ENCODE measurements around the gene ADAM12. TPM values are rescaled to one million over a fixed set of nuclear protein-coding genes. Genes with fewer than 3 reads are reported as not detected.

Gene ADAM12
- total and polyA plus RNA-seq, 10 of the 15 experiments (the other 5 are each of a cell fraction or from before 2014, with no cell fraction given) = under 0.01 to 0.62 (median 0.04) TPM; not detected in 5

DNA sequence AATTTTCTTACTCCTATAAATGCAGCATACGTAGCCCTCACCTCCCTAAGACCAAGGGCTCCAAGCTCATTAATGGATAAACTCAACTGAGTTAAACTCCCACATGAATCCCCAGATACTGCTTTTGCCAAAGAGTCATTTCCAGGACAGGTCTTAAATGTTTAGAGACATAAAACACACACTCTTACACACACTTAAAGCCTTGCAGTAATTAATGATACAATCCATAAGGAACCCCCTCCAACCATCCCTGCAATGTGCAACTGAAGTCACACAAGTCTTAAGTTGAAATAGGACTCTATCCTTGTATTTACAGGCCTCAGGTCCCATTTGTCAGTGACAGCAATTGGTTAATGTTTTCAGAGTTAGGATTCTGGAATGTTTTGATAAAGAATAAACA, 297.8 kb downstream of the ADAM12 start (continued):
- TF ChIP-seq CUX1 (IDR thresholded peaks at IDR 0.05; ENCODE audit: insufficient replicate concordance, low read depth, low read length) (no peak), POU2F2 (IDR thresholded peaks at IDR 0.05; ENCODE audit: borderline replicate concordance, low read depth, low read length) (no peak)

DNA sequence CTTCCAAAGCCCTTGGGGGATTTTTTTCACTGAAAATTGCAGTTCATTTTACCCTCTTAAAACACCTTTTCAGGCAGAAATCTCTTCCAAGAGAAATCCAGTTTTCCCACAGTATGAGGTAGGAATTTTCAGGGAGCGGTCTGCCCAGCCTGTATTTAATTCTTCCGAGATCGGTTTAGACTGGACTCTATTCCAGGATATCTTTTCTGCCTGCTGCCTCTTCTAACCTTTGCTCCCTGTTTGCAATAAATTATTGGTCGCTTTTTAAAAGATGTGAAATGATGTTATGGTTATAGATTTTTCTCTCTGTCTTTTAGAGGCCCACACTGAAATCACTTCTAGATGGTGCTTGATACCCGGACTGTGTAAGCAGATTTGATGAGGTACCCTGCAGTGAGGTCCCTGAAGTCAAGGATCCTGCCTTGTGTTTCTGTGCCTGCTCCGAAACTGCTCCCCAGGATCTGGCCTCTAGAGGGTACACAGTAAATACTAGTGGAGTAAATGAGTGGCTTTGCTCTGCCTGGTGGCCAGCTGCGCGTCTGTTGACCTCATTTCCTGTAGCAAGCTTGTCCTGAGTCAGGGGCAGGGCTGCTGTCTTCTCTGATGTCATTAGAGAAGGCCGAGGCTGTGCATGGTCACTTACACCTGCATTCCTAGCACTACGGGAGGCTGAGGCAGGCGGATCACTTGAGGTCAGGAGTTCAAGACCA, 300.3 kb downstream of the ADAM12 start:
- no peak for ATAC-seq
- BruUV-seq (replicated peaks) = no TSS peak
- intact Hi-C loops (cut with micrococcal nuclease; ENCODE audit: unreplicated experiment) (no loop called here), in situ Hi-C loops (cut with MboI) (no loop called here)
- DNase-seq (ENCODE audit: low read depth, low spot score) = no peak
- H3K27ac ChIP-seq (ENCODE audit: control insufficient read depth, insufficient read depth) = no peak overlapping the region
- no peak overlapping the region for H3K4me2 ChIP-seq (ENCODE audit: control insufficient read depth, insufficient read depth)
- RAD21 ChIA-PET (ENCODE audit: unreplicated experiment) = no interaction called here
- 26% methylated on average over 11 of the region's 11 CpGs for WGBS (ENCODE audit: insufficient coverage, insufficient replicate concordance, low lambda C conversion rate, missing lambda C conversion rate)
- H3K36me3 ChIP-seq (ENCODE audit: control insufficient read depth in 2 of 2, insufficient read depth in 2 of 2, low read length in 1 of 2) = no peaks in the 10 kb centered on the region
- CTCF ChIA-PET = no interaction called here
- H3K79me2 ChIP-seq (ENCODE audit: control insufficient read depth, insufficient read depth, low read length) = no peaks in the 10 kb centered on the region
- H3K4me1 ChIP-seq (ENCODE audit: control insufficient read depth, insufficient read depth, low read length) = no peaks in the 10 kb centered on the region
- POLR2A ChIA-PET = no interaction called here
- H3K4me3 ChIP-seq = no peak overlapping the region
- no peaks in the 10 kb centered on the region for H3K9me3 ChIP-seq (replicated peaks; ENCODE audit: control insufficient read depth, insufficient read depth, low read length)
- no peaks in the 10 kb centered on the region for H4K20me1 ChIP-seq (ENCODE audit: control insufficient read depth, insufficient read depth)
- no peaks in the 10 kb centered on the region; a peak in 1 of 4 replicates for H3K27me3 ChIP-seq (replicated peaks in 1 of 2; ENCODE audit: control insufficient read depth in 2 of 2, insufficient read depth in 2 of 2, low read length in 1 of 2)
- no peak for FAIRE-seq
- SMC1A ChIA-PET (ENCODE audit: uncharacterized antibody, unreplicated experiment) = no interaction called here
- no peak overlapping the region for H3K9ac ChIP-seq (ENCODE audit: control insufficient read depth, insufficient read depth, low read length)
- no peak overlapping the region for H2AFZ ChIP-seq (ENCODE audit: control insufficient read depth, low read depth, low read length)
- TF ChIP-seq ASH2L (IDR thresholded peaks at IDR 0.05; ENCODE audit: borderline replicate concordance, low read depth) = no peak
- TF ChIP-seq CHD1 (IDR thresholded peaks at IDR 0.05; ENCODE audit: low read depth, low read length) = no peak
- TF ChIP-seq SMARCA5 (IDR thresholded peaks at IDR 0.05) = no peak
- TF ChIP-seq YBX1 (IDR thresholded peaks at IDR 0.05) = no peak
- no peak for TF ChIP-seq GATAD2B (conservative IDR thresholded peaks at IDR 0.05; ENCODE audit: low read depth)
- TF ChIP-seq, protein P1, sequence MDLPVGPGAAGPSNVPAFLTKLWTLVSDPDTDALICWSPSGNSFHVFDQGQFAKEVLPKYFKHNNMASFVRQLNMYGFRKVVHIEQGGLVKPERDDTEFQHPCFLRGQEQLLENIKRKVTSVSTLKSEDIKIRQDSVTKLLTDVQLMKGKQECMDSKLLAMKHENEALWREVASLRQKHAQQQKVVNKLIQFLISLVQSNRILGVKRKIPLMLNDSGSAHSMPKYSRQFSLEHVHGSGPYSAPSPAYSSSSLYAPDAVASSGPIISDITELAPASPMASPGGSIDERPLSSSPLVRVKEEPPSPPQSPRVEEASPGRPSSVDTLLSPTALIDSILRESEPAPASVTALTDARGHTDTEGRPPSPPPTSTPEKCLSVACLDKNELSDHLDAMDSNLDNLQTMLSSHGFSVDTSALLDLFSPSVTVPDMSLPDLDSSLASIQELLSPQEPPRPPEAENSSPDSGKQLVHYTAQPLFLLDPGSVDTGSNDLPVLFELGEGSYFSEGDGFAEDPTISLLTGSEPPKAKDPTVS (IDR thresholded peaks at IDR 0.05; ENCODE audit: low read depth, low read length) = no peak
- TF ChIP-seq POLR2A (IDR thresholded peaks at IDR 0.05; ENCODE audit: low read depth, low read length) = no peak
- TF ChIP-seq KAT2A (conservative IDR thresholded peaks at IDR 0.05; ENCODE audit: control insufficient read depth, low read depth, low read length) = no peak
- no peak for TF ChIP-seq CBX5 (IDR thresholded peaks at IDR 0.05; ENCODE audit: low read depth)
- TF ChIP-seq, protein P2, sequence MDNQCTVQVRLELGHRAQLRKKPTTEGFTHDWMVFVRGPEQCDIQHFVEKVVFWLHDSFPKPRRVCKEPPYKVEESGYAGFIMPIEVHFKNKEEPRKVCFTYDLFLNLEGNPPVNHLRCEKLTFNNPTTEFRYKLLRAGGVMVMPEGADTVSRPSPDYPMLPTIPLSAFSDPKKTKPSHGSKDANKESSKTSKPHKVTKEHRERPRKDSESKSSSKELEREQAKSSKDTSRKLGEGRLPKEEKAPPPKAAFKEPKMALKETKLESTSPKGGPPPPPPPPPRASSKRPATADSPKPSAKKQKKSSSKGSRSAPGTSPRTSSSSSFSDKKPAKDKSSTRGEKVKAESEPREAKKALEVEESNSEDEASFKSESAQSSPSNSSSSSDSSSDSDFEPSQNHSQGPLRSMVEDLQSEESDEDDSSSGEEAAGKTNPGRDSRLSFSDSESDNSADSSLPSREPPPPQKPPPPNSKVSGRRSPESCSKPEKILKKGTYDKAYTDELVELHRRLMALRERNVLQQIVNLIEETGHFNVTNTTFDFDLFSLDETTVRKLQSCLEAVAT (IDR thresholded peaks at IDR 0.05) = no peak
- TF ChIP-seq MTA3 (IDR thresholded peaks at IDR 0.05; ENCODE audit: borderline replicate concordance, low read length) = no peak
- TF ChIP-seq ZNF622 (IDR thresholded peaks at IDR 0.05) = no peak
- TF ChIP-seq, protein P3, sequence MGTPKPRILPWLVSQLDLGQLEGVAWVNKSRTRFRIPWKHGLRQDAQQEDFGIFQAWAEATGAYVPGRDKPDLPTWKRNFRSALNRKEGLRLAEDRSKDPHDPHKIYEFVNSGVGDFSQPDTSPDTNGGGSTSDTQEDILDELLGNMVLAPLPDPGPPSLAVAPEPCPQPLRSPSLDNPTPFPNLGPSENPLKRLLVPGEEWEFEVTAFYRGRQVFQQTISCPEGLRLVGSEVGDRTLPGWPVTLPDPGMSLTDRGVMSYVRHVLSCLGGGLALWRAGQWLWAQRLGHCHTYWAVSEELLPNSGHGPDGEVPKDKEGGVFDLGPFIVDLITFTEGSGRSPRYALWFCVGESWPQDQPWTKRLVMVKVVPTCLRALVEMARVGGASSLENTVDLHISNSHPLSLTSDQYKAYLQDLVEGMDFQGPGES (IDR thresholded peaks at IDR 0.05) = no peak

Measured in GM12878 (cell line).